H1 (cell line): ENCODE data around the gene MTHFS. TPM values are rescaled to one million over a fixed set of nuclear protein-coding genes. Genes with fewer than 3 reads are reported as not detected.

ENCODE experiments used
- ASH2L ChIP-seq: fragments of 200-600, 300-600 bp; sonication (generic); IDR thresholded peaks from one replicate; pipeline ENCODE4 v1.7.1; 2017; ENCODE audit warnings: low read length
- EGR1 ChIP-seq: IDR thresholded peaks from 2 replicates; pipeline ENCODE4 v1.6.1; 2011; ENCODE audit warnings: low read depth, low read length, borderline replicate concordance
- EZH2 ChIP-seq: fragments of 200-600 bp; sonication (generic); IDR thresholded peaks from 2 replicates; pipeline ENCODE4 v1.7.1; 2012; ENCODE audit warnings: low read depth, mild to moderate bottlenecking, moderate library complexity, low read length, inconsistent platforms; ENCODE audit not compliant: severe bottlenecking
- MAFK ChIP-seq: IDR thresholded peaks from 2 replicates; pipeline ENCODE4 v1.6.1; 2012; ENCODE audit warnings: low read depth, mild to moderate bottlenecking, improper control_type of control experiment, low read length
- RBBP5 ChIP-seq: IDR thresholded peaks from 2 replicates; pipeline ENCODE4 v1.7.1; 2012; ENCODE audit warnings: low read depth, mild to moderate bottlenecking, inconsistent platforms, low read length, moderate library complexity, borderline replicate concordance
- SAP30 ChIP-seq: fragments of 300-600 bp; sonication (generic); IDR thresholded peaks from 2 replicates; pipeline ENCODE4 v1.7.1; 2012; ENCODE audit warnings: low read length, moderate library complexity, mild to moderate bottlenecking, inconsistent platforms; ENCODE audit not compliant: insufficient read depth, insufficient replicate concordance
- SP2 ChIP-seq: IDR thresholded peaks from 2 replicates; pipeline ENCODE4 v1.6.1; 2012; ENCODE audit warnings: mild to moderate bottlenecking, low read length, inconsistent platforms
- TAF1 ChIP-seq: IDR thresholded peaks from 2 replicates; pipeline ENCODE4 v1.6.1; 2011; ENCODE audit warnings: mild to moderate bottlenecking, low read depth, low read length
- polyA plus RNA-seq, 7 experiments: library from polyadenylated mRNA; depleted of rRNA in 3 of 7; stranded (reverse) in 5 of 7; unstranded in 2 of 7; fragments of >200 nt in 5 of 7; fragments of 200-250 nt in 2 of 7; gene quantifications; 1 replicate in 5 of 7; 2 replicates in 1 of 7; 4 replicates in 1 of 7; pipeline versions ENCODE4 v1.2.1 to v1.2.3, GENCODE V29; 2011 to 2013; ENCODE audit warnings: missing spikeins in 2 of 7, mixed read lengths in 2 of 7
- total RNA-seq: library from RNA; stranded (reverse); fragmentation: NEBNext Ultra II Directional; extraction: Animal tissue kit (Norgen Biotek cat#: 25700); gene quantifications from 2 replicates; pipeline ENCODE4 v1.2.1, GENCODE V29; 2021
- TF ChIP-seq, protein P1 (sequence below): IDR thresholded peaks from 2 replicates; pipeline ENCODE4 v1.6.1; 2012; ENCODE audit warnings: inconsistent platforms

MTHFS gene
- total and polyA plus RNA-seq, 2 of the 8 experiments (the other 6 are each of a cell fraction or from before 2014, with no cell fraction given), result 27.3 to 37.2 TPM

DNA sequence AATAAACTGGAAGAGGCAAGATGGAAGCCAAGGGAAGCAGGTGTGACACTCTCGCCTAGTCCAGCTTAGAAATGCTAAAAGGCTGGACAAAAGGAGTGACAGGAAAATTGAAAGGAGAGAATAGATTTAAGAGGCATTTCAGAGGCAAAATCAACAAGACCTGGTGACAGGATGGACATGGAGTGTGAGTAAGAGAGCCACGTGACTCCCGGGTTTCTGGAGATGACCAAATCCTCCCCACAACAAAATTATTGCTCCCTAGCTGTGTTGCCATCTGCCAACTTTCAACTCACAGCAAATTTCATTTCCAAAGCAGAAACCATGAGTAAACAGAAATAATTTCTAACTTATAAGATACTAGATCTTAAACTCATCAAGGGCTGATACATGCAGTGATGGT lies 52.6 kb downstream of the MTHFS start (continued):
- TF ChIP-seq EZH2 (no peak), SAP30 (no peak), EGR1 (no peak), SP2 (no peak), MAFK (no peak), TAF1 (no peak), RBBP5 (no peak), ASH2L (no peak)
- TF ChIP-seq, protein P1, sequence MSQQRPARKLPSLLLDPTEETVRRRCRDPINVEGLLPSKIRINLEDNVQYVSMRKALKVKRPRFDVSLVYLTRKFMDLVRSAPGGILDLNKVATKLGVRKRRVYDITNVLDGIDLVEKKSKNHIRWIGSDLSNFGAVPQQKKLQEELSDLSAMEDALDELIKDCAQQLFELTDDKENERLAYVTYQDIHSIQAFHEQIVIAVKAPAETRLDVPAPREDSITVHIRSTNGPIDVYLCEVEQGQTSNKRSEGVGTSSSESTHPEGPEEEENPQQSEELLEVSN, result no peak
